ENCODE data around the gene FAS. TPM values are rescaled to one million over a fixed set of nuclear protein-coding genes. Genes with fewer than 3 reads are reported as not detected.
"Not testable (repeated sequence)": the region's sequence is repeated elsewhere in the genome, so short reads cannot be mapped to it uniquely, and the experiment has no call there.

Gene FAS
- polyA plus RNA-seq, 3 donors = 27.3 to 28.9 (median 27.9) TPM

DNA sequence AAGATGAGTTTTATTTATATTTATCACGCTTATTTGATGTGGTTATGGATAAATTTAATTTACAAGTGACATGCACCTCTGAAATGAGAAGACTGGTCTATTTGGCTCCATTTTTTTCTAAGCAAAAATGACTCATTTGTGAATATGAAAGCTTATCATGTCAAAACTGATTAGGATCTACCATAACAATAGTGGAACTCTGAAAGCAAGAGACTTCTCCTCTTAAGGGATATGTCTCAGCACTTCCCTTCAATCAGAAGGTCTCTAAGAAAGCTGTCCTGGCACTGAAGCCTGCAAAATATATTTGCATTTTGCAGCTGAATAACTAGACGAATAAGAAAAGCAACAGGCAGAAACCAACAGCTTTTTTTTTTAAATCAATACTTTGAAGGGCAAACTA is 12.7 kb downstream of the FAS start:
- H3K9me3 ChIP-seq (replicated peaks in 1 of 2; ENCODE audit: control insufficient read depth in 1 of 2, insufficient read depth in 1 of 2, low read length in 2 of 2) = no peaks in the 10 kb centered on the region
- Mint-ChIP-seq H3K9me3 (no peaks in the 10 kb centered on the region), H3K4me3 (no peak overlapping the region), H3K27ac (no peak overlapping the region), H3K27me3 (ENCODE audit: low read depth in 3 of 3) (no peaks in the 10 kb centered on the region), H3K4me1 (peaks cover 25% of the 10 kb centered on the region), H3K36me3 (peaks cover 44 to 60% of the 10 kb centered on the region in 2 donors)
- intact Hi-C loops (cut with micrococcal nuclease) = loop anchor here in 1 of 2 donors (5.0 kb wide), 1 partner anchor 66 kb away; no protein-coding TSS in a partner anchor
- H4K20me1 ChIP-seq (ENCODE audit: insufficient read depth, low read length) = peaks cover 23% of the 10 kb centered on the region
- DNase-seq = no peak
- H3K4me1 ChIP-seq (ENCODE audit: control insufficient read depth in 1 of 2, insufficient read depth in 2 of 2, low read length in 2 of 2) = peaks cover 0 to 5% of the 10 kb centered on the region in 2 donors
- no CpG with 5 or more reads among the region's 2 CpGs for WGBS (ENCODE audit: insufficient coverage)
- no peak for TF ChIP-seq CTCF (IDR thresholded peaks at IDR 0.05)
- peaks cover 35% of the 10 kb centered on the region for H3K79me2 ChIP-seq (ENCODE audit: insufficient read depth, low read length)
- H3K27ac ChIP-seq (ENCODE audit: low read depth in 1 of 2, low read length in 2 of 2) = no peak overlapping the region
- no peak overlapping the region for H2AFZ ChIP-seq (ENCODE audit: insufficient read depth, low read depth, low read length, poor library complexity, severe bottlenecking)
- no peak overlapping the region for H3K9ac ChIP-seq (ENCODE audit: insufficient read depth, low read length, poor library complexity, severe bottlenecking)
- H3K4me2 ChIP-seq (replicated peaks; ENCODE audit: extremely low read depth, low read length, poor library complexity, severe bottlenecking) = no peak overlapping the region
- no peaks in the 10 kb centered on the region for H3K27me3 ChIP-seq (ENCODE audit: control insufficient read depth in 2 of 2, insufficient read depth in 2 of 2, low read length in 2 of 2)
- peaks cover 31 to 55% of the 10 kb centered on the region in 2 donors for H3K36me3 ChIP-seq (replicated peaks in 1 of 2; ENCODE audit: control insufficient read depth in 1 of 2, insufficient read depth in 2 of 2, low read length in 2 of 2)
- H3K4me3 ChIP-seq (replicated peaks in 1 of 3; ENCODE audit: low read depth in 2 of 3, low read length in 3 of 3) = no peak overlapping the region

- H3K36me3 Mint-ChIP-seq = peaks cover 74 to 85% of the 10 kb centered on the region in 2 donors
- no peak overlapping the region for H3K4me2 ChIP-seq (replicated peaks; ENCODE audit: extremely low read depth, low read length, poor library complexity, severe bottlenecking)
- no peak overlapping the region for H3K27ac ChIP-seq (ENCODE audit: low read depth in 1 of 2, low read length in 2 of 2)
- H3K9me3 ChIP-seq (replicated peaks in 1 of 2; ENCODE audit: control insufficient read depth in 1 of 2, insufficient read depth in 1 of 2, low read length in 2 of 2) = no peaks in the 10 kb centered on the region
- no peaks in the 10 kb centered on the region for H3K27me3 ChIP-seq (ENCODE audit: control insufficient read depth in 2 of 2, insufficient read depth in 2 of 2, low read length in 2 of 2)
- H3K27me3 Mint-ChIP-seq (ENCODE audit: low read depth in 3 of 3) = no peaks in the 10 kb centered on the region
- H3K4me3 Mint-ChIP-seq = no peak overlapping the region
- peaks cover 68 to 95% of the 10 kb centered on the region in 2 donors for H3K36me3 ChIP-seq (replicated peaks in 1 of 2; ENCODE audit: control insufficient read depth in 1 of 2, insufficient read depth in 2 of 2, low read length in 2 of 2)
- DNase-seq = no peak
- peak overlapping the region in 4 of 7 donors; percentile 8 to 67 (median 54) for H3K27ac Mint-ChIP-seq
- H3K9ac ChIP-seq (ENCODE audit: insufficient read depth, low read length, poor library complexity, severe bottlenecking) = no peak overlapping the region
- TF ChIP-seq CTCF (IDR thresholded peaks at IDR 0.05) = no peak
- peaks cover 9% of the 10 kb centered on the region for H4K20me1 ChIP-seq (ENCODE audit: insufficient read depth, low read length)
- peaks cover 4% of the 10 kb centered on the region for H3K79me2 ChIP-seq (ENCODE audit: insufficient read depth, low read length)
- intact Hi-C loops (cut with micrococcal nuclease) = no loop called here
- no peak overlapping the region for H3K4me3 ChIP-seq (replicated peaks in 1 of 3; ENCODE audit: low read depth in 2 of 3, low read length in 3 of 3)
- WGBS (ENCODE audit: insufficient coverage) = no CpG with 5 or more reads among the region's 3 CpGs
- peaks cover 2% of the 10 kb centered on the region for H3K4me1 Mint-ChIP-seq
- no peaks in the 10 kb centered on the region for H3K9me3 Mint-ChIP-seq
- no peaks in the 10 kb centered on the region for H3K4me1 ChIP-seq (ENCODE audit: control insufficient read depth in 1 of 2, insufficient read depth in 2 of 2, low read length in 2 of 2)
- no peak overlapping the region for H2AFZ ChIP-seq (ENCODE audit: insufficient read depth, low read depth, low read length, poor library complexity, severe bottlenecking)
Measured at GRCh38 chr10:89007129-89007893, 16.7 kb downstream of the FAS start.

GRCh38 chr10:89018700-89019346 is 28.2 kb downstream of the FAS start:
- H3K4me3 Mint-ChIP-seq = not testable (repeated sequence)
- H3K36me3 ChIP-seq (replicated peaks in 1 of 2; ENCODE audit: control insufficient read depth in 1 of 2, insufficient read depth in 2 of 2, low read length in 2 of 2) = peaks cover 45 to 95% of the 10 kb centered on the region in 2 donors
- 93% methylated on average over 15 of the region's 15 CpGs for WGBS (ENCODE audit: insufficient coverage)

More at GRCh38 chr10:89018700-89019346, 28.2 kb downstream of the FAS start:
- H4K20me1 ChIP-seq (ENCODE audit: insufficient read depth, low read length); H2AFZ ChIP-seq (ENCODE audit: insufficient read depth, low read depth, low read length, poor library complexity, severe bottlenecking); H3K9me3 ChIP-seq (replicated peaks in 1 of 2; ENCODE audit: control insufficient read depth in 1 of 2, insufficient read depth in 1 of 2, low read length in 2 of 2); DNase-seq; H3K9ac ChIP-seq (ENCODE audit: insufficient read depth, low read length, poor library complexity, severe bottlenecking); H3K27ac ChIP-seq (ENCODE audit: low read depth in 1 of 2, low read length in 2 of 2); H3K27ac Mint-ChIP-seq; H3K27me3 ChIP-seq (ENCODE audit: control insufficient read depth in 2 of 2, insufficient read depth in 2 of 2, low read length in 2 of 2); intact Hi-C loops (cut with micrococcal nuclease); H3K4me1 ChIP-seq (ENCODE audit: control insufficient read depth in 1 of 2, insufficient read depth in 2 of 2, low read length in 2 of 2); H3K4me2 ChIP-seq (replicated peaks; ENCODE audit: extremely low read depth, low read length, poor library complexity, severe bottlenecking); H3K79me2 ChIP-seq (ENCODE audit: insufficient read depth, low read length); H3K27me3 Mint-ChIP-seq (ENCODE audit: low read depth in 3 of 3); H3K4me3 ChIP-seq (replicated peaks in 1 of 3; ENCODE audit: low read depth in 2 of 3, low read length in 3 of 3); H3K4me1 Mint-ChIP-seq: not testable (repeated sequence)
- peaks cover 79 to 91% of the 10 kb centered on the region in 2 donors for H3K36me3 Mint-ChIP-seq
- H3K9me3 Mint-ChIP-seq = peaks cover 0 to 20% (median 10%) of the 10 kb centered on the region in 7 donors
